WTC11 (cell line): ENCODE measurements around the gene RBM8A. TPM values are rescaled to one million over a fixed set of nuclear protein-coding genes. Genes with fewer than 3 reads are reported as not detected.

ENCODE experiments used
- ATAC-seq: fragments of 200-7000 bp; cut with Tn5 transposase; 2 replicates; pipeline ENCODE4 v1.10.0; 2021; ENCODE audit warnings: mild to moderate bottlenecking, moderate library complexity
- CTCF ChIA-PET: fragments of 300-600 bp; sonication (Branson Sonifier 250); formaldehyde crosslinking; loops from one replicate; lab custom pipeline; 2021; ENCODE audit warnings: antibody characterized with exemption; lab: Charles Lee
- POLR2A ChIA-PET: fragments of 350-600 bp; sonication (Branson Sonifier 250); formaldehyde crosslinking; loops from one replicate; lab custom pipeline; 2021; ENCODE audit warnings: antibody characterized with exemption; lab: Charles Lee
- DNase-seq: peaks from one replicate; pipeline ENCODE4 v3.0.0; 2021; ENCODE audit warnings: low spot score
- H3K27ac Mint-ChIP-seq: 2 replicates; pipeline ENCODE4 v1.8.0; 2021; ENCODE audit warnings: mixed read lengths
- H3K27me3 Mint-ChIP-seq: 2 replicates; pipeline ENCODE4 v1.8.0; 2021; ENCODE audit warnings: low read depth, mild to moderate bottlenecking, moderate library complexity, mixed read lengths
- H3K36me3 Mint-ChIP-seq: 2 replicates; pipeline ENCODE4 v1.8.0; 2021; ENCODE audit warnings: mixed read lengths
- H3K4me1 Mint-ChIP-seq: 2 replicates; pipeline ENCODE4 v1.8.0; 2022; ENCODE audit warnings: mixed read lengths
- H3K4me3 Mint-ChIP-seq: 2 replicates; pipeline ENCODE4 v1.8.0; 2021; ENCODE audit warnings: mild to moderate bottlenecking, moderate library complexity, mixed read lengths
- H3K9me3 Mint-ChIP-seq: 2 replicates; pipeline ENCODE4 v1.8.0; 2021; ENCODE audit warnings: mixed read lengths
- ATF3 ChIP-seq: sonication (generic); formaldehyde crosslinking; conservative IDR thresholded peaks from 2 replicates; pipeline ENCODE4 v1.8.1; 2022; ENCODE audit warnings: mild to moderate bottlenecking, missing genetic modification reagents
- ATF6 ChIP-seq: sonication (generic); formaldehyde crosslinking; IDR thresholded peaks from 2 replicates; pipeline ENCODE4 v1.8.1; 2023; ENCODE audit warnings: mild to moderate bottlenecking, missing genetic modification reagents
- CDX4 ChIP-seq: fragments of 250-450 bp; sonication (Bioruptor Pico); IDR thresholded peaks from 2 replicates; pipeline ENCODE4 v1.9.0; 2021; ENCODE audit warnings: moderate library complexity, mild to moderate bottlenecking, inconsistent platforms, borderline replicate concordance
- CTCF ChIP-seq: fragments of 200-600 bp; IDR thresholded peaks from 2 replicates; pipeline ENCODE4 v1.8.0; 2022; ENCODE audit warnings: antibody characterized with exemption
- ELF4 ChIP-seq: sonication (generic); formaldehyde crosslinking; IDR thresholded peaks from 2 replicates; pipeline ENCODE4 v1.8.1; 2022; ENCODE audit warnings: low read depth, mild to moderate bottlenecking, moderate library complexity, missing genetic modification reagents
- FOXP4 ChIP-seq: sonication (generic); formaldehyde crosslinking; IDR thresholded peaks from 2 replicates; pipeline ENCODE4 v1.8.0; 2022; ENCODE audit warnings: mild to moderate bottlenecking, missing genetic modification reagents
- NFATC4 ChIP-seq: fragments of 250-450 bp; sonication (Bioruptor Pico); IDR thresholded peaks from 2 replicates; pipeline ENCODE4 v1.9.0; 2021; ENCODE audit warnings: mild to moderate bottlenecking
- NR2C2 ChIP-seq: sonication (generic); formaldehyde crosslinking; IDR thresholded peaks from 2 replicates; pipeline ENCODE4 v1.8.0; 2022; ENCODE audit warnings: mild to moderate bottlenecking, missing genetic modification reagents
- RELA ChIP-seq: sonication (generic); formaldehyde crosslinking; IDR thresholded peaks from 2 replicates; pipeline ENCODE4 v1.8.1; 2022; ENCODE audit warnings: missing genetic modification reagents, mild to moderate bottlenecking, borderline replicate concordance
- SMAD3 ChIP-seq: sonication (generic); formaldehyde crosslinking; IDR thresholded peaks from 2 replicates; pipeline ENCODE4 v1.8.0; 2022; ENCODE audit warnings: missing genetic modification reagents, mild to moderate bottlenecking, borderline replicate concordance
- USF1 ChIP-seq: sonication (generic); formaldehyde crosslinking; IDR thresholded peaks from 2 replicates; pipeline ENCODE4 v1.8.0; 2022; ENCODE audit warnings: mild to moderate bottlenecking, missing genetic modification reagents
- ZBTB21 ChIP-seq: sonication (generic); formaldehyde crosslinking; IDR thresholded peaks from 2 replicates; pipeline ENCODE4 v1.8.1; 2023; ENCODE audit warnings: mild to moderate bottlenecking, missing genetic modification reagents, borderline replicate concordance
- ZMAT4 ChIP-seq: fragments of 250-450 bp; sonication (Bioruptor Pico); IDR thresholded peaks from 2 replicates; pipeline ENCODE4 v1.9.0; 2021; ENCODE audit warnings: mild to moderate bottlenecking
- ZNF138 ChIP-seq: sonication (generic); formaldehyde crosslinking; conservative IDR thresholded peaks from 2 replicates; pipeline ENCODE4 v1.8.1; 2022; ENCODE audit warnings: mild to moderate bottlenecking, moderate library complexity, missing genetic modification reagents
- ZNF317 ChIP-seq: sonication (generic); formaldehyde crosslinking; IDR thresholded peaks from 2 replicates; pipeline ENCODE4 v1.8.1; 2023; ENCODE audit warnings: low read depth, mild to moderate bottlenecking, moderate library complexity, missing genetic modification reagents, borderline replicate concordance
- ZNF396 ChIP-seq: fragments of 250-450 bp; sonication (Bioruptor Pico); IDR thresholded peaks from 2 replicates; pipeline ENCODE4 v1.8.0; 2021; ENCODE audit warnings: mild to moderate bottlenecking, moderate library complexity, borderline replicate concordance
- total RNA-seq: library from RNA; stranded (reverse); gene quantifications from 3 replicates; pipeline ENCODE4 v1.2.3, GENCODE V29; 2021

The RBM8A gene
- total RNA-seq, 1 experiment from 2014 or later, result 199 TPM

- TF ChIP-seq ELF4 (CRISPR knock-in tag), result no peak
- no peak for TF ChIP-seq ZMAT4
- no peak for TF ChIP-seq ZNF396 (CRISPR knock-in tag)
- no peak for TF ChIP-seq SMAD3 (CRISPR knock-in tag)
- TF ChIP-seq CDX4 (CRISPR knock-in tag), result no peak
- Mint-ChIP-seq H3K9me3 (no peaks in the 10 kb centered on the region), H3K4me1 (peaks cover under 1% of the 10 kb centered on the region; the same call in 1 of the 2 replicates), H3K27me3 (peaks cover 23% of the 10 kb centered on the region), H3K27ac (no peak overlapping the region), H3K36me3 (no peaks in the 10 kb centered on the region), H3K4me3 (no peak overlapping the region)
- no peak for ATAC-seq
- DNase-seq, result no peak
- CTCF ChIA-PET, result no interaction called here
- POLR2A ChIA-PET, result no interaction called here
Observed at GRCh38 chr1:145897969-145898368, 29.3 kb downstream of the RBM8A start.

GRCh38 chr1:145895471-145895870, 31.8 kb downstream of the RBM8A start:
- TF ChIP-seq ZNF138 (no peak), ZNF317 (CRISPR knock-in tag) (no peak)
- POLR2A ChIA-PET, result no interaction called here
- H3K4me3 Mint-ChIP-seq, result no peak overlapping the region

GRCh38 chr1:145893306-145894055, 33.8 kb downstream of the RBM8A start:
- ChIA-PET CTCF (interaction anchor here (1.6 to 3.7 kb wide), 6 partner anchors 15 to 85 kb away, joined by 3 to 93 read pairs (median 54); partner anchors contain the start of genes ITGA10, NUDT17 and PIAS3), POLR2A (no interaction called here)
- ATAC-seq, result no peak
- Mint-ChIP-seq H3K27me3 (peaks cover 17% of the 10 kb centered on the region), H3K27ac (no peak overlapping the region), H3K9me3 (no peaks in the 10 kb centered on the region), H3K36me3 (no peaks in the 10 kb centered on the region), H3K4me3 (no peak overlapping the region), H3K4me1 (peaks cover 14% of the 10 kb centered on the region)
- no peak for TF ChIP-seq ATF6 (CRISPR knock-in tag)
- no peak for DNase-seq

More at GRCh38 chr1:145895471-145895870, 31.8 kb downstream of the RBM8A start:
- CTCF ChIA-PET, result interaction anchor here (1.0 to 2.0 kb wide), 4 partner anchors 14 to 69 kb away, joined by 3 to 6 read pairs (median 4); partner anchors contain the start of genes ANKRD34A, ITGA10, NUDT17 and POLR3GL
- no peak for ATAC-seq
- no peak overlapping the region for H3K27ac Mint-ChIP-seq
- H3K27me3 Mint-ChIP-seq, result peaks cover 17% of the 10 kb centered on the region
- no peaks in the 10 kb centered on the region for H3K36me3 Mint-ChIP-seq
- H3K4me1 Mint-ChIP-seq, result peaks cover 14% of the 10 kb centered on the region
- no peak for DNase-seq
- no peaks in the 10 kb centered on the region for H3K9me3 Mint-ChIP-seq

- no peaks in the 10 kb centered on the region for H3K36me3 Mint-ChIP-seq
- POLR2A ChIA-PET, result interaction anchor here (1.0 to 1.8 kb wide), 7 partner anchors 15 to 87 kb away, joined by 4 to 14 read pairs (median 5); partner anchors contain the start of genes ANKRD34A, NUDT17, PIAS3 and POLR3GL
- CTCF ChIA-PET, result interaction anchor here (0.7 to 3.7 kb wide), 46 partner anchors 8 to 146 kb away, joined by 3 to 93 read pairs (median 6); partner anchors contain the start of genes ANKRD34A, HJV, ITGA10 and LIX1L
- peak overlapping the region; percentile 95 for H3K27ac Mint-ChIP-seq
- peak overlapping the region; percentile 62 for H3K4me3 Mint-ChIP-seq
- ATAC-seq (no peak; the same call in 1 of the 2 replicates), DNase-seq (no peak)
- peaks cover 19% of the 10 kb centered on the region for H3K4me1 Mint-ChIP-seq
- H3K27me3 Mint-ChIP-seq, result peaks cover 17% of the 10 kb centered on the region
- H3K9me3 Mint-ChIP-seq, result no peaks in the 10 kb centered on the region
- no peak for TF ChIP-seq NR2C2 (CRISPR knock-in tag)
- no peak for TF ChIP-seq ATF3 (CRISPR knock-in tag)
- no peak for TF ChIP-seq NFATC4 (CRISPR knock-in tag)
- TF ChIP-seq ZNF396 (CRISPR knock-in tag), result no peak
- no peak for TF ChIP-seq USF1 (CRISPR knock-in tag)
- TF ChIP-seq RELA (CRISPR knock-in tag), result no peak
- TF ChIP-seq FOXP4 (CRISPR knock-in tag), result no peak
- no peak for TF ChIP-seq ZBTB21 (CRISPR knock-in tag)
- no peak for TF ChIP-seq CTCF
Observed at GRCh38 chr1:145892486-145893087, 34.7 kb downstream of the RBM8A start.
